DMS79 treated with DMSO at 0.1 percent for 48 hours (cell line): ENCODE results near the gene PLPP4.

Experiments
- DNase-seq: peaks from one replicate; lab custom pipeline; 2025; lab: John Stamatoyannopoulos, UW

PLPP4 gene

DNA sequence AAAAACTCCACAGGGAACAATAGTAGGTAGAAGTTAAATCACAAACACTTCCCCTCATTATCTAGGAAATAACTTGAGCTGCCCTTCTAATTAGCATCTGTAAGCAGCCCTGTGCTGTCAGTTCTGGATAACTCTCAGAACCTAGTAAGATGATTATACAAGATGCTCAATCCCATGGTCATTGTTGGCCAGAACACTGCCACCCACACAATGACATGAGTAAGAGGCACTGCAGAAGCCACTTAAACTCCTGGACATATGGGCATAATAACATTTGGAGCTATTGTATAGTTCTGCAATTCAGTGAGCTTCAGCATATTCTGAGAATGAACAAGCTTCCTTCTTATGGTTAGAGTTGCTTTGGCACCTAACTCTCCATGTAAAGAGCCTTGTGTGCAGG lies 153.8 kb downstream of the PLPP4 start:
- DNase-seq: no peak

DNA sequence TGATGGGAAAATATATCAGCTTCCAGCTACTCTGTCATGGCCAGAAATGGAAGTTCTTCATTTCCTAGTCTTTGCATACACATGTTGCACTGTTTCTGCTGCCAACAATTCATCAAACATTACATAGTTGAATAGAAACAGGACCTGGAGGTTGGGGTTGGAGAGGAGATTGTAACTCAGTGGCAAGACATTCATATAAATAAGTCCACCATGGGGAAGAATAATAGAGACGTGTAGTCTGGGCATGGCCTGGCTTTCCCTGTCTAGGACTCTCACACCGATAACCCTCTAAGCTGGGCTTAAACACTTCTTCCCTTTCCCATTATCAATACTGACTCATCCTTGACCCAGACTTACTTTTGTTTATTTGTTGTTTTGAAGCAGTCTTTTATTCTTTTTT lies 155.7 kb downstream of the PLPP4 start:
- no peak for DNase-seq

DNA sequence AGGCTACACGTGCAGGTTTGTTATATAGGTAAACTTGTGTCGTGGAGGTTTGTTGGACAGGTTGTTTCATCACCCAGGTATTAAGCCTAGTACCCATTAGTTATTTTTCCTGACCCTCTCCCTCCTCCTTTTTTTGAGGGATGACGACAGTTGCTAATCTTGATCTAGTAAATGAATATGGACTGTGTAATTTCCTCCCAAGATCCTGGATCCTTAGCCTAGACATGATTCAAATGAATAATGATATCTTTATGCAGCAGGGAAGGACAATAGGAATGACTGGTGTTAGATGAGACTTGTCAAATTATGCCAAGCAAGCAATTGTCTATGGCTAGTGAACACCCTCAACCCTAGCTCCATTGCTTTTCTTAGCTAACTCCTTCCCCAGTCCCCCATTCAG lies 156.2 kb downstream of the PLPP4 start:
- DNase-seq: no peak

DNA sequence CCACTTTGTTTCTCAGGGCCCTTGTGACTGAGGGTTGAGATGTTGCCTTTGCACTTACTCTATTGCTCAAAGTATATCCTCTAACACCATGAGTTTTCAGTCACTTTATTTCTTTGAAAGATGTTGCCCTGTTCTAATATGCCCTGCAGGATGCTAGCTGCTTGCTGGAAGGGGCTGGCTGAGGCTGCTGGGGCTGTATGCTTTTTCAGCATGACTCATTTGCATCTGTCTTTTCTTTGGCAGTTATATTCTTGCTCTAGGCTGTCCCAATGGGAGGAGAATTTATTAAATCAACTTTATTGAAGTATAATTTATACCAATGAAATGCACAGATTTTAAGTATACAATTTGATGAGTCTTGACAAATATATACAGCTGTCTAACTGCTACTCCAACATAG lies 157.7 kb downstream of the PLPP4 start:
- DNase-seq: no peak

DNA sequence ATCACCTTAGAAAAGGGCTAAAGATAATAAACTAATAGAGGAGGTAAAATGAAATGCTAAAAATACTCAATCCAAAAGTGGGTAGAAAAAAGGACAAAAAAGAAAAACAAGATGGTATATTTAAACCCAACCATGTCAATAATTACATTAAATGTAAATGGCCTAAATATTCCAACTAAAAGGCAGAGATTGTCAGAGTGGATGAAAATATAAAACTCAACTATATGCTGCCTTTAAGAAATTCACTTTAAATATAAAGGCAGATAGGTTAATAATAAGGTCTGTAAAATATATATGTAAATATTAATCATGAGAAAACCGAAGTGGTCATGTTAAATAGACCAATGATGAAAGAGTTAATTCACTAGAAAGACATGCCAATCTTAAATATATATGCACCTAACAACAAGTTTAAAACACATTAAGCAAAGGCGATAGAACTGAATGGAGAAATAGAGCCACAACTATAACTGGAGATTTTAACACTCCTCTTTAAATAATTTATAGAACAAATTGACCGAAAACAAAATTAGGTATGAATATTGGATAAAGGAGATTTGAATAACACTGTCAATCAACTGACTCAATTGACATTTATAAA lies 159.4 kb downstream of the PLPP4 start:
- no peak for DNase-seq

DNA sequence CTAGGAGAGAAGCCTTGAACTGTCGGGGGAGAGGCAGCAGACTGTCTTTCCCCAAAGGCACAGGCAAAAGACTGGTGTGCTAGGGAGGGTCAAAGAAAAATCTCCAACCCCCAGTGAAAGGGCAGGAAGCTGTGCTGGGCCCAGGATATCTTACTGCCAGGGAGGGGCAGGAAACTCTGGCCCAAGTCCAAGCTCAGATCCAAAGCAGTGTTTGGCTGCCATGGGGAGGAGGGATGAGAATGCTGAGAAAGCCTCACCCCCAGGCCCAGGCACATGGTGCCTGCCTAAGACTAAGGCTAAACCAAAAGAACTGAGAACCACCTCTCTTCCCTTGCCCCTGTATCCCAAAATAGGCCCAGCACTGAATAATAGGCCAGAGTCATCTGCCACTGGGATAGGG lies 171.2 kb downstream of the PLPP4 start:
- no peak for DNase-seq

DNA sequence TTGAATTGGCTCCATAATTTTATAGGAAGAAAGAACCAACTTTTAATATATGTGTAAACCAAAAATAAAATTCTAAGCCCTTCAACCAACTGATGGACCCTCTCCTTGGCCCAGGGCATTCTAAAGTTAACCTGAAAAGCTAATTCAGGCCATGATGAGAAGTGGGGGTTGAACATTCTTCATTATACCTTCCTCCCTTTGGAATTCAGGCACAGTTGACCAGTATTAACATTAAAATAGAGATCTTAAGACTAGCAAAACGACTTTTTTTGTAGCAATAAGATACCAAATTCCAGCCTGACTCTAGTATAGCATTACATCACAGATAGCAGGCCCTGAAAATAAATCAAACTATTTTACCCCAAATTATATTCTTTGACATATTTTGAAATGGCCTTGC lies 173.2 kb downstream of the PLPP4 start:
- no peak for DNase-seq

DNA sequence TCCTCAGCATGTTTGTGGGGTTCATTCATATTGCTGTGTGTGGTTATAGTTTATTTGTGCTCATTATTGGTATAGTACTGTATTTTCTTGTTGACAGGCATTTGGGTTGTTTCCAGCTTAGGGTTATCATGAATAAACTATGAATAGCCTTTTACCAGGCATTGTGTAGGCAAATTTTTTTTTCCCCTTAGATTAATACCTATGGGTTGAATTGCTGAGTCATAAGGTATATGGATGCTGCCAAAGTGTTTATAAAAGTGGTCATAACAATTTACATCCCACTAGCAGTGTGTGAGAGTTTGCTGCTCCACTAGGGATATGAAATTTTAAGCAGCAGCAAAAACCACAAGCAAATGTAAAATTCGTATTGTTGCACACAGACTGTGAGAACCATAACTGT lies 175.0 kb downstream of the PLPP4 start:
- DNase-seq: no peak

DNA sequence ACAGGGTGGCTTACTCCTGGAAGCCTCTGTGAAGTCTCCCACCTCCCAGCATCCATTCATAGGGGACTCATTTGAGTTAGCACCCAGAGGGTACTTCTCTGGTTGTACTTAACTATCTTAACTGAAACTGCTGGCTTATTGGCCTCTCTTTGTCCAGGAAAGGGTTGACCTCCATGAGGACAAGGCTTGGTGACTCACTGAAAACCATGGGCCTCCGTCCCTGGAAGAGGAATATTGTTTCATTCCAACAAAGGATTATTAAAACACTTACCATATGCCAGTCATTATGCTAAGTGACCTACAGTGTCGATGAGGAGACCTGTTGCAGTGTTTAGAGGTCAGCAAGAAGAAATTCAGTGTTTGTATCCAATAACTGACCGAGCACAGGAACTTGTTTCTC lies 175.9 kb downstream of the PLPP4 start:
- no peak for DNase-seq

DNA sequence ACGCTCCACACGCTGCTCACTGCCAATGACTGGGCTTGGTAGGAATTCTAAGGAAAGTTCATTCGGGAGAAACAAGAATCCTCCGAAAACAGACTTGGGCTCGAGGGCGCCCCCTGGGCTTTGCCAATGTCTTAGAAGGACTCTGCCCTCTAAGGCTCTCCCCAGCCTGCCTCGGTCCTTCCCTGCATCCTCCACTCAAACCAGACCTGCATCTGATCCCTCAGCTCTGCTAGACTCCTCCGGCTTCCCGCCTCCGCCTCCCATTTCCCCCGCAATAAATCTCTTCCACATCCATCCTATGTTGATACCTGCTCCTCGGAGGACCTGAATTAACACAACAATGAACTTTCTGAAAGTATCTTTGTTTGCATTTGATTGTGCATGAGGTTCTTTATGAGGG lies 177.6 kb downstream of the PLPP4 start:
- DNase-seq: no peak
